ENCODE data around the gene ENOX1.

GRCh38 chr13:43751624-43752023 is 35.1 kb downstream of the ENOX1 start:
- TF ChIP-seq ZNF317 (CRISPR knock-in tag; IDR thresholded peaks at IDR 0.05; ENCODE audit: borderline replicate concordance, low read depth) (no peak), TEAD1 (CRISPR knock-in tag; IDR thresholded peaks at IDR 0.05) (no peak), CTCF (IDR thresholded peaks at IDR 0.05) (no peak), ZNF232 (CRISPR knock-in tag; IDR thresholded peaks at IDR 0.05) (no peak), ATF3 (CRISPR knock-in tag; conservative IDR thresholded peaks at IDR 0.05) (no peak), IRF1 (CRISPR knock-in tag; IDR thresholded peaks at IDR 0.05) (no peak)
